WTC11 (cell line): ENCODE measurements around the gene CRB1. TPM values are rescaled to one million over a fixed set of nuclear protein-coding genes. Genes with fewer than 3 reads are reported as not detected.

Experiments used
- ATAC-seq: fragments of 200-7000 bp; cut with Tn5 transposase; 2 replicates; pipeline ENCODE4 v1.10.0; 2021; ENCODE audit warnings: mild to moderate bottlenecking, moderate library complexity
- CTCF ChIA-PET: fragments of 300-600 bp; sonication (Branson Sonifier 250); formaldehyde crosslinking; loops from one replicate; lab custom pipeline; 2021; ENCODE audit warnings: antibody characterized with exemption; lab: Charles Lee
- POLR2A ChIA-PET: fragments of 350-600 bp; sonication (Branson Sonifier 250); formaldehyde crosslinking; loops from one replicate; lab custom pipeline; 2021; ENCODE audit warnings: antibody characterized with exemption; lab: Charles Lee
- DNase-seq: peaks from one replicate; pipeline ENCODE4 v3.0.0; 2021; ENCODE audit warnings: low spot score
- H3K27ac Mint-ChIP-seq: 2 replicates; pipeline ENCODE4 v1.8.0; 2021; ENCODE audit warnings: mixed read lengths
- H3K27me3 Mint-ChIP-seq: 2 replicates; pipeline ENCODE4 v1.8.0; 2021; ENCODE audit warnings: low read depth, mild to moderate bottlenecking, moderate library complexity, mixed read lengths
- H3K36me3 Mint-ChIP-seq: 2 replicates; pipeline ENCODE4 v1.8.0; 2021; ENCODE audit warnings: mixed read lengths
- H3K4me1 Mint-ChIP-seq: 2 replicates; pipeline ENCODE4 v1.8.0; 2022; ENCODE audit warnings: mixed read lengths
- H3K4me3 Mint-ChIP-seq: 2 replicates; pipeline ENCODE4 v1.8.0; 2021; ENCODE audit warnings: mild to moderate bottlenecking, moderate library complexity, mixed read lengths
- H3K9me3 Mint-ChIP-seq: 2 replicates; pipeline ENCODE4 v1.8.0; 2021; ENCODE audit warnings: mixed read lengths
- ETV6 ChIP-seq: sonication (generic); formaldehyde crosslinking; IDR thresholded peaks from 2 replicates; pipeline ENCODE4 v1.8.1; 2022; ENCODE audit warnings: mild to moderate bottlenecking, missing genetic modification reagents
- FOXJ3 ChIP-seq: sonication (generic); formaldehyde crosslinking; IDR thresholded peaks from 2 replicates; pipeline ENCODE4 v1.9.0; 2021; ENCODE audit warnings: missing genetic modification reagents, mild to moderate bottlenecking, borderline replicate concordance
- GABPB1 ChIP-seq: sonication (generic); formaldehyde crosslinking; IDR thresholded peaks from 2 replicates; pipeline ENCODE4 v1.8.1; 2023; ENCODE audit warnings: mild to moderate bottlenecking, missing genetic modification reagents
- HMGA2 ChIP-seq: fragments of 250-450 bp; sonication (Bioruptor Pico); IDR thresholded peaks from 2 replicates; pipeline ENCODE4 v1.4.0; 2021; ENCODE audit warnings: mild to moderate bottlenecking, moderate library complexity
- IRF2 ChIP-seq: sonication (generic); formaldehyde crosslinking; IDR thresholded peaks from 2 replicates; pipeline ENCODE4 v1.8.0; 2022; ENCODE audit warnings: low read depth, missing genetic modification reagents, borderline replicate concordance
- JUN ChIP-seq: sonication (generic); formaldehyde crosslinking; IDR thresholded peaks from 2 replicates; pipeline ENCODE4 v1.8.0; 2023; ENCODE audit warnings: mild to moderate bottlenecking, missing genetic modification reagents
- NR2C2 ChIP-seq: sonication (generic); formaldehyde crosslinking; IDR thresholded peaks from 2 replicates; pipeline ENCODE4 v1.8.0; 2022; ENCODE audit warnings: mild to moderate bottlenecking, missing genetic modification reagents
- PRRX2 ChIP-seq: fragments of 250-450 bp; sonication (Bioruptor Pico); IDR thresholded peaks from 2 replicates; pipeline ENCODE4 v1.8.0; 2021; ENCODE audit warnings: mild to moderate bottlenecking
- ZNF317 ChIP-seq: sonication (generic); formaldehyde crosslinking; IDR thresholded peaks from 2 replicates; pipeline ENCODE4 v1.8.1; 2023; ENCODE audit warnings: low read depth, mild to moderate bottlenecking, moderate library complexity, missing genetic modification reagents, borderline replicate concordance
- ZNF416 ChIP-seq: fragments of 250-450 bp; sonication (Bioruptor Pico); IDR thresholded peaks from 2 replicates; pipeline ENCODE4 v1.9.0; 2021; ENCODE audit warnings: mild to moderate bottlenecking, inconsistent platforms
- ZNF671 ChIP-seq: fragments of 250-450 bp; sonication (Bioruptor Pico); IDR thresholded peaks from 2 replicates; pipeline ENCODE4 v1.8.0; 2021; ENCODE audit warnings: mild to moderate bottlenecking
- total RNA-seq: library from RNA; stranded (reverse); gene quantifications from 3 replicates; pipeline ENCODE4 v1.2.3, GENCODE V29; 2021
- TF ChIP-seq, protein P1 (sequence below): sonication (generic); formaldehyde crosslinking; IDR thresholded peaks from 2 replicates; pipeline ENCODE4 v1.8.1; 2022; ENCODE audit warnings: low read depth, missing genetic modification reagents, borderline replicate concordance
- TF ChIP-seq, protein P2 (sequence below): sonication (generic); formaldehyde crosslinking; IDR thresholded peaks from 2 replicates; pipeline ENCODE4 v1.8.1; 2023; ENCODE audit warnings: mild to moderate bottlenecking, missing genetic modification reagents
- TF ChIP-seq, protein P3 (sequence below): sonication (generic); formaldehyde crosslinking; IDR thresholded peaks from 2 replicates; pipeline ENCODE4 v1.8.1; 2023; ENCODE audit warnings: mild to moderate bottlenecking, missing genetic modification reagents, moderate library complexity
- TF ChIP-seq, protein P4 (sequence below): fragments of 250-450 bp; sonication (Bioruptor Pico); IDR thresholded peaks from 2 replicates; pipeline ENCODE4 v1.9.0; 2021; ENCODE audit warnings: moderate library complexity, mild to moderate bottlenecking, inconsistent platforms, borderline replicate concordance
- TF ChIP-seq, protein P5 (sequence below): sonication (generic); formaldehyde crosslinking; IDR thresholded peaks from 2 replicates; pipeline ENCODE4 v1.8.1; 2023; ENCODE audit warnings: mild to moderate bottlenecking, missing genetic modification reagents, borderline replicate concordance
- TF ChIP-seq, protein P6 (sequence below): fragments of 250-450 bp; sonication (Bioruptor Pico); IDR thresholded peaks from 2 replicates; pipeline ENCODE4 v1.8.0; 2021; ENCODE audit warnings: mild to moderate bottlenecking
- TF ChIP-seq, protein P7 (sequence below): sonication (generic); formaldehyde crosslinking; IDR thresholded peaks from 2 replicates; pipeline ENCODE4 v1.8.0; 2022; ENCODE audit warnings: missing genetic modification reagents

CRB1 gene
- total RNA-seq, 1 experiment from 2014 or later = 0.11 TPM

DNA sequence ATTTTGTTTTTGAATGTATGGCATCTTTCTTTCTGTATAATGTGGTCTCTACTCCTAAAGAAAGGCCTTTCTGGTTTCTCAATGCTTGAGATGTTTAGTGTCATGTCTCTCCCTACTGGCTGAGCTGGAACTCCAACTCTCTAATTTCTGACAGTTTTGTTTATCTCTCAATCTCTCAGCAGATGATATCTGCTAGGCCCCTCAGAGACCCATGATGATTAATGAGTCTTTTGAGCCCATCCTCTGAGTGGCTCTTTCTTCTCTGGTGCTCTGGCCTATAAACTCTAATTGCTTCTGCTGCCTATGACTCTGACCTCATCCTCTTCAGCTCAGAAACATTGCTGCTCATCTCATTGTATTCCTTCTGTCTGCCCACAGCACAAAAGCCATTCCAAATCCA is 46.6 kb downstream of the CRB1 start (continued):
- TF ChIP-seq, protein P1, sequence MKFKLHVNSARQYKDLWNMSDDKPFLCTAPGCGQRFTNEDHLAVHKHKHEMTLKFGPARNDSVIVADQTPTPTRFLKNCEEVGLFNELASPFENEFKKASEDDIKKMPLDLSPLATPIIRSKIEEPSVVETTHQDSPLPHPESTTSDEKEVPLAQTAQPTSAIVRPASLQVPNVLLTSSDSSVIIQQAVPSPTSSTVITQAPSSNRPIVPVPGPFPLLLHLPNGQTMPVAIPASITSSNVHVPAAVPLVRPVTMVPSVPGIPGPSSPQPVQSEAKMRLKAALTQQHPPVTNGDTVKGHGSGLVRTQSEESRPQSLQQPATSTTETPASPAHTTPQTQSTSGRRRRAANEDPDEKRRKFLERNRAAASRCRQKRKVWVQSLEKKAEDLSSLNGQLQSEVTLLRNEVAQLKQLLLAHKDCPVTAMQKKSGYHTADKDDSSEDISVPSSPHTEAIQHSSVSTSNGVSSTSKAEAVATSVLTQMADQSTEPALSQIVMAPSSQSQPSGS (CRISPR knock-in tag) = no peak
- TF ChIP-seq, protein P2, sequence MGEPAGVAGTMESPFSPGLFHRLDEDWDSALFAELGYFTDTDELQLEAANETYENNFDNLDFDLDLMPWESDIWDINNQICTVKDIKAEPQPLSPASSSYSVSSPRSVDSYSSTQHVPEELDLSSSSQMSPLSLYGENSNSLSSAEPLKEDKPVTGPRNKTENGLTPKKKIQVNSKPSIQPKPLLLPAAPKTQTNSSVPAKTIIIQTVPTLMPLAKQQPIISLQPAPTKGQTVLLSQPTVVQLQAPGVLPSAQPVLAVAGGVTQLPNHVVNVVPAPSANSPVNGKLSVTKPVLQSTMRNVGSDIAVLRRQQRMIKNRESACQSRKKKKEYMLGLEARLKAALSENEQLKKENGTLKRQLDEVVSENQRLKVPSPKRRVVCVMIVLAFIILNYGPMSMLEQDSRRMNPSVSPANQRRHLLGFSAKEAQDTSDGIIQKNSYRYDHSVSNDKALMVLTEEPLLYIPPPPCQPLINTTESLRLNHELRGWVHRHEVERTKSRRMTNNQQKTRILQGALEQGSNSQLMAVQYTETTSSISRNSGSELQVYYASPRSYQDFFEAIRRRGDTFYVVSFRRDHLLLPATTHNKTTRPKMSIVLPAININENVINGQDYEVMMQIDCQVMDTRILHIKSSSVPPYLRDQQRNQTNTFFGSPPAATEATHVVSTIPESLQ (CRISPR knock-in tag) = no peak
- TF ChIP-seq GABPB1 (no peak), NR2C2 (no peak), IRF2 (CRISPR knock-in tag) (no peak), ETV6 (no peak), ZNF671 (CRISPR knock-in tag) (no peak)
- TF ChIP-seq, protein P3, sequence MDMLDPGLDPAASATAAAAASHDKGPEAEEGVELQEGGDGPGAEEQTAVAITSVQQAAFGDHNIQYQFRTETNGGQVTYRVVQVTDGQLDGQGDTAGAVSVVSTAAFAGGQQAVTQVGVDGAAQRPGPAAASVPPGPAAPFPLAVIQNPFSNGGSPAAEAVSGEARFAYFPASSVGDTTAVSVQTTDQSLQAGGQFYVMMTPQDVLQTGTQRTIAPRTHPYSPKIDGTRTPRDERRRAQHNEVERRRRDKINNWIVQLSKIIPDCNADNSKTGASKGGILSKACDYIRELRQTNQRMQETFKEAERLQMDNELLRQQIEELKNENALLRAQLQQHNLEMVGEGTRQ (CRISPR knock-in tag) = no peak
- TF ChIP-seq, protein P4, sequence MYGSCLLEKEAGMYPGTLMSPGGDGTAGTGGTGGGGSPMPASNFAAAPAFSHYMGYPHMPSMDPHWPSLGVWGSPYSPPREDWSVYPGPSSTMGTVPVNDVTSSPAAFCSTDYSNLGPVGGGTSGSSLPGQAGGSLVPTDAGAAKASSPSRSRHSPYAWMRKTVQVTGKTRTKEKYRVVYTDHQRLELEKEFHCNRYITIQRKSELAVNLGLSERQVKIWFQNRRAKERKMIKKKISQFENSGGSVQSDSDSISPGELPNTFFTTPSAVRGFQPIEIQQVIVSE (CRISPR knock-in tag) = no peak
- TF ChIP-seq, protein P5, sequence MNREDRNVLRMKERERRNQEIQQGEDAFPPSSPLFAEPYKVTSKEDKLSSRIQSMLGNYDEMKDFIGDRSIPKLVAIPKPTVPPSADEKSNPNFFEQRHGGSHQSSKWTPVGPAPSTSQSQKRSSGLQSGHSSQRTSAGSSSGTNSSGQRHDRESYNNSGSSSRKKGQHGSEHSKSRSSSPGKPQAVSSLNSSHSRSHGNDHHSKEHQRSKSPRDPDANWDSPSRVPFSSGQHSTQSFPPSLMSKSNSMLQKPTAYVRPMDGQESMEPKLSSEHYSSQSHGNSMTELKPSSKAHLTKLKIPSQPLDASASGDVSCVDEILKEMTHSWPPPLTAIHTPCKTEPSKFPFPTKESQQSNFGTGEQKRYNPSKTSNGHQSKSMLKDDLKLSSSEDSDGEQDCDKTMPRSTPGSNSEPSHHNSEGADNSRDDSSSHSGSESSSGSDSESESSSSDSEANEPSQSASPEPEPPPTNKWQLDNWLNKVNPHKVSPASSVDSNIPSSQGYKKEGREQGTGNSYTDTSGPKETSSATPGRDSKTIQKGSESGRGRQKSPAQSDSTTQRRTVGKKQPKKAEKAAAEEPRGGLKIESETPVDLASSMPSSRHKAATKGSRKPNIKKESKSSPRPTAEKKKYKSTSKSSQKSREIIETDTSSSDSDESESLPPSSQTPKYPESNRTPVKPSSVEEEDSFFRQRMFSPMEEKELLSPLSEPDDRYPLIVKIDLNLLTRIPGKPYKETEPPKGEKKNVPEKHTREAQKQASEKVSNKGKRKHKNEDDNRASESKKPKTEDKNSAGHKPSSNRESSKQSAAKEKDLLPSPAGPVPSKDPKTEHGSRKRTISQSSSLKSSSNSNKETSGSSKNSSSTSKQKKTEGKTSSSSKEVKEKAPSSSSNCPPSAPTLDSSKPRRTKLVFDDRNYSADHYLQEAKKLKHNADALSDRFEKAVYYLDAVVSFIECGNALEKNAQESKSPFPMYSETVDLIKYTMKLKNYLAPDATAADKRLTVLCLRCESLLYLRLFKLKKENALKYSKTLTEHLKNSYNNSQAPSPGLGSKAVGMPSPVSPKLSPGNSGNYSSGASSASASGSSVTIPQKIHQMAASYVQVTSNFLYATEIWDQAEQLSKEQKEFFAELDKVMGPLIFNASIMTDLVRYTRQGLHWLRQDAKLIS (CRISPR knock-in tag) = no peak
- TF ChIP-seq, protein P6, sequence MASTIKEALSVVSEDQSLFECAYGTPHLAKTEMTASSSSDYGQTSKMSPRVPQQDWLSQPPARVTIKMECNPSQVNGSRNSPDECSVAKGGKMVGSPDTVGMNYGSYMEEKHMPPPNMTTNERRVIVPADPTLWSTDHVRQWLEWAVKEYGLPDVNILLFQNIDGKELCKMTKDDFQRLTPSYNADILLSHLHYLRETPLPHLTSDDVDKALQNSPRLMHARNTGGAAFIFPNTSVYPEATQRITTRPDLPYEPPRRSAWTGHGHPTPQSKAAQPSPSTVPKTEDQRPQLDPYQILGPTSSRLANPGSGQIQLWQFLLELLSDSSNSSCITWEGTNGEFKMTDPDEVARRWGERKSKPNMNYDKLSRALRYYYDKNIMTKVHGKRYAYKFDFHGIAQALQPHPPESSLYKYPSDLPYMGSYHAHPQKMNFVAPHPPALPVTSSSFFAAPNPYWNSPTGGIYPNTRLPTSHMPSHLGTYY (CRISPR knock-in tag) = no peak
- TF ChIP-seq, all 79 proteins: peak for 0

DNA sequence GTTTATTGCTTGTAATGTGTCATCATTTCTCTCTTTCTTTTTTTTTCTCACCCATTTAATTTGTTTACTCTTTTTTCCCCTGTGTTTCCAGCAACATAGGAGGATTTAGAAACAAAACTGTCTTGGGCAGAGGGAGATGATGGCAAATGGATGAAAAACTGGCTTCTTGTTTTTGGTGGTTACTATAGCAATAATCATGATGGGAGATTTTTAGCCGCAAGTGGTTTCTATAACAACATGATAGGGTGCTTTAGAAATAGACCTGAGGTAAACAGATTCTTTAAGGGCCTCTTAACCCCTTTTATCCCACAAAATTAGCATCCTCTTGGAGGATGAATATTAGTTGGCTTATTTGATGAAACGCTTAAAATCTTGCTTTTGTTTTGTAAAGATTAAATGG is 51.6 kb downstream of the CRB1 start:
- Mint-ChIP-seq H3K27me3 (no peaks in the 10 kb centered on the region), H3K36me3 (no peaks in the 10 kb centered on the region), H3K4me1 (no peaks in the 10 kb centered on the region), H3K27ac (no peak overlapping the region), H3K4me3 (no peak overlapping the region), H3K9me3 (no peaks in the 10 kb centered on the region)
- DNase-seq = no peak
- ChIA-PET POLR2A (no interaction called here), CTCF (no interaction called here)
- no peak for ATAC-seq
- TF ChIP-seq NR2C2 (no peak), PRRX2 (CRISPR knock-in tag) (no peak), ZNF317 (CRISPR knock-in tag) (no peak), FOXJ3 (no peak), GABPB1 (no peak), ZNF416 (CRISPR knock-in tag) (no peak), HMGA2 (CRISPR knock-in tag) (no peak), JUN (CRISPR knock-in tag) (no peak)
- TF ChIP-seq, protein P2 (CRISPR knock-in tag) = no peak
- TF ChIP-seq, protein P1 (CRISPR knock-in tag) = no peak
- TF ChIP-seq, protein P7, sequence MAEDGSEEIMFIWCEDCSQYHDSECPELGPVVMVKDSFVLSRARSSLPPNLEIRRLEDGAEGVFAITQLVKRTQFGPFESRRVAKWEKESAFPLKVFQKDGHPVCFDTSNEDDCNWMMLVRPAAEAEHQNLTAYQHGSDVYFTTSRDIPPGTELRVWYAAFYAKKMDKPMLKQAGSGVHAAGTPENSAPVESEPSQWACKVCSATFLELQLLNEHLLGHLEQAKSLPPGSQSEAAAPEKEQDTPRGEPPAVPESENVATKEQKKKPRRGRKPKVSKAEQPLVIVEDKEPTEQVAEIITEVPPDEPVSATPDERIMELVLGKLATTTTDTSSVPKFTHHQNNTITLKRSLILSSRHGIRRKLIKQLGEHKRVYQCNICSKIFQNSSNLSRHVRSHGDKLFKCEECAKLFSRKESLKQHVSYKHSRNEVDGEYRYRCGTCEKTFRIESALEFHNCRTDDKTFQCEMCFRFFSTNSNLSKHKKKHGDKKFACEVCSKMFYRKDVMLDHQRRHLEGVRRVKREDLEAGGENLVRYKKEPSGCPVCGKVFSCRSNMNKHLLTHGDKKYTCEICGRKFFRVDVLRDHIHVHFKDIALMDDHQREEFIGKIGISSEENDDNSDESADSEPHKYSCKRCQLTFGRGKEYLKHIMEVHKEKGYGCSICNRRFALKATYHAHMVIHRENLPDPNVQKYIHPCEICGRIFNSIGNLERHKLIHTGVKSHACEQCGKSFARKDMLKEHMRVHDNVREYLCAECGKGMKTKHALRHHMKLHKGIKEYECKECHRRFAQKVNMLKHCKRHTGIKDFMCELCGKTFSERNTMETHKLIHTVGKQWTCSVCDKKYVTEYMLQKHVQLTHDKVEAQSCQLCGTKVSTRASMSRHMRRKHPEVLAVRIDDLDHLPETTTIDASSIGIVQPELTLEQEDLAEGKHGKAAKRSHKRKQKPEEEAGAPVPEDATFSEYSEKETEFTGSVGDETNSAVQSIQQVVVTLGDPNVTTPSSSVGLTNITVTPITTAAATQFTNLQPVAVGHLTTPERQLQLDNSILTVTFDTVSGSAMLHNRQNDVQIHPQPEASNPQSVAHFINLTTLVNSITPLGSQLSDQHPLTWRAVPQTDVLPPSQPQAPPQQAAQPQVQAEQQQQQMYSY (CRISPR knock-in tag) = no peak
